SK-N-SH treated with all-trans-retinoic acid at 6 μM for 48 hours (cell line): ENCODE results near the gene EPDR1.

Source experiments
- ATAC-seq: fragments of 200-7000 bp; cut with Tn5 transposase; 3 replicates; pipeline ENCODE4 v1.9.1; 2020; ENCODE audit warnings: mild to moderate bottlenecking, moderate library complexity
- ARNTL ChIP-seq: fragments of 450-650 bp; formaldehyde crosslinking; IDR thresholded peaks from 2 replicates; pipeline ENCODE4 v1.5.0; 2020; ENCODE audit warnings: low read depth, mild to moderate bottlenecking, moderate library complexity, borderline replicate concordance
- BACH2 ChIP-seq: fragments of 250-450 bp; sonication (Bioruptor Pico); IDR thresholded peaks from 2 replicates; pipeline ENCODE4 v1.9.0; 2021; ENCODE audit warnings: mild to moderate bottlenecking, borderline replicate concordance
- CSDC2 ChIP-seq: fragments of 250-450 bp; sonication (Bioruptor Pico); IDR thresholded peaks from 2 replicates; pipeline ENCODE4 v1.5.0; 2020; ENCODE audit warnings: mild to moderate bottlenecking, moderate library complexity
- CSRNP3 ChIP-seq: fragments of 250-450 bp; sonication (Bioruptor Pico); IDR thresholded peaks from 2 replicates; pipeline ENCODE4 v1.5.1; 2021; ENCODE audit warnings: mild to moderate bottlenecking, moderate library complexity
- GLIS3 ChIP-seq: fragments of 250-450 bp; sonication (Bioruptor Pico); IDR thresholded peaks from 2 replicates; pipeline ENCODE4 v1.5.0; 2020; ENCODE audit warnings: mild to moderate bottlenecking, moderate library complexity
- ISL1 ChIP-seq: fragments of 250-450 bp; sonication (Bioruptor Pico); IDR thresholded peaks from 2 replicates; pipeline ENCODE4 v2.1.2; 2022; ENCODE audit warnings: mild to moderate bottlenecking, moderate library complexity
- PATZ1 ChIP-seq: fragments of 250-450 bp; sonication (Bioruptor Pico); IDR thresholded peaks from 2 replicates; pipeline ENCODE4 v1.8.0; 2020; ENCODE audit warnings: mild to moderate bottlenecking, moderate library complexity, borderline replicate concordance
- POU6F1 ChIP-seq: fragments of 250-450 bp; sonication (Bioruptor Pico); IDR thresholded peaks from 2 replicates; pipeline ENCODE4 v1.8.0; 2021; ENCODE audit warnings: low read depth, mild to moderate bottlenecking, moderate library complexity, borderline replicate concordance
- PPARA ChIP-seq: fragments of 250-450 bp; sonication (Bioruptor Pico); IDR thresholded peaks from 2 replicates; pipeline ENCODE4 v1.5.0; 2020; ENCODE audit warnings: mild to moderate bottlenecking, borderline replicate concordance
- SNAI2 ChIP-seq: fragments of 250-450 bp; sonication (Bioruptor Pico); IDR thresholded peaks from 2 replicates; pipeline ENCODE4 v1.5.0; 2020; ENCODE audit warnings: mild to moderate bottlenecking, moderate library complexity
- TOX ChIP-seq: fragments of 250-450 bp; sonication (Bioruptor Pico); IDR thresholded peaks from 2 replicates; pipeline ENCODE4 v1.8.0; 2021; ENCODE audit warnings: mild to moderate bottlenecking, moderate library complexity, borderline replicate concordance
- TSHZ2 ChIP-seq: fragments of 250-450 bp; sonication (Bioruptor Pico); IDR thresholded peaks from 2 replicates; pipeline ENCODE4 v1.5.0; 2020; ENCODE audit warnings: mild to moderate bottlenecking, moderate library complexity
- ZC3H10 ChIP-seq: fragments of 250-450 bp; sonication (Bioruptor Pico); IDR thresholded peaks from 2 replicates; pipeline ENCODE4 v1.5.1; 2021; ENCODE audit warnings: mild to moderate bottlenecking, moderate library complexity
- ZFP3 ChIP-seq: fragments of 250-450 bp; sonication (Bioruptor Pico); IDR thresholded peaks from 2 replicates; pipeline ENCODE4 v1.5.0; 2020; ENCODE audit warnings: mild to moderate bottlenecking, moderate library complexity
- ZFP30 ChIP-seq: fragments of 450-650 bp; formaldehyde crosslinking; IDR thresholded peaks from 2 replicates; pipeline ENCODE4 v1.5.0; 2022; ENCODE audit warnings: mild to moderate bottlenecking, moderate library complexity
- ZNF70 ChIP-seq: fragments of 450-650 bp; formaldehyde crosslinking; IDR thresholded peaks from 2 replicates; pipeline ENCODE4 v1.5.0; 2020; ENCODE audit warnings: mild to moderate bottlenecking, moderate library complexity
- ZNF8 ChIP-seq: fragments of 450-650 bp; formaldehyde crosslinking; IDR thresholded peaks from 2 replicates; pipeline ENCODE4 v1.5.0; 2020; ENCODE audit warnings: mild to moderate bottlenecking, moderate library complexity
- TF ChIP-seq, protein P1 (sequence below): fragments of 250-450 bp; sonication (Bioruptor Pico); IDR thresholded peaks from 2 replicates; pipeline ENCODE4 v1.5.1; 2020; ENCODE audit warnings: low read depth, mild to moderate bottlenecking, moderate library complexity

EPDR1 gene

GRCh38 chr7:37981664-37982063 lies 61.2 kb downstream of the EPDR1 start:
- TF ChIP-seq, protein P1, sequence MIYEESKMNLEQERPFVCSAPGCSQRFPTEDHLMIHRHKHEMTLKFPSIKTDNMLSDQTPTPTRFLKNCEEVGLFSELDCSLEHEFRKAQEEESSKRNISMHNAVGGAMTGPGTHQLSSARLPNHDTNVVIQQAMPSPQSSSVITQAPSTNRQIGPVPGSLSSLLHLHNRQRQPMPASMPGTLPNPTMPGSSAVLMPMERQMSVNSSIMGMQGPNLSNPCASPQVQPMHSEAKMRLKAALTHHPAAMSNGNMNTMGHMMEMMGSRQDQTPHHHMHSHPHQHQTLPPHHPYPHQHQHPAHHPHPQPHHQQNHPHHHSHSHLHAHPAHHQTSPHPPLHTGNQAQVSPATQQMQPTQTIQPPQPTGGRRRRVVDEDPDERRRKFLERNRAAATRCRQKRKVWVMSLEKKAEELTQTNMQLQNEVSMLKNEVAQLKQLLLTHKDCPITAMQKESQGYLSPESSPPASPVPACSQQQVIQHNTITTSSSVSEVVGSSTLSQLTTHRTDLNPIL (CRISPR knock-in tag): no peak
- no peak for ATAC-seq

DNA sequence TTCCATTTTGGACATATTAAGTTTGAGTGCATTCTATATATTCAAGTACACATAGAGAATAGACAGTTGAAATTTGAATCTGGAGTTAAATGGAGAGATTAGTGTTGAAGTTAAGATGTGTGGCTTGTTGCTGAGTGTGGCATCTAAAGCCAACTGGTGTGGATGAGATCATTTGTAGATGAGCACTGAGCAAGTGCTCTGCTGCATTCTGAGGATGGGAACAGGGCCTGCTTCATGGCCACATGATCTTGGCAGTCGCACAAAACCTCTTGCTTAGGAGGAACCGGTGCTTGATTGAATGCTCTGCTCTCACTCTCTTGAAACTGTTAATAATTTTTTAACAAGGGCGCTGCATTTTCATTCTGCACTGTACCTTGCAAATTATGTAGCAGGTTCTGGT lies 62.0 kb downstream of the EPDR1 start:
- no peak for ATAC-seq

GRCh38 chr7:37984750-37985390 lies 64.4 kb downstream of the EPDR1 start:
- TF ChIP-seq CSDC2: no peak
- TF ChIP-seq, protein P1 (CRISPR knock-in tag): no peak
- TF ChIP-seq ZFP30: no peak
- no peak for TF ChIP-seq TOX (CRISPR knock-in tag)
- TF ChIP-seq TSHZ2: no peak
- no peak for TF ChIP-seq GLIS3
- no peak for ATAC-seq

More for the DNA sequence above, 62.0 kb downstream of the EPDR1 start:
- TF ChIP-seq ZC3H10 (CRISPR knock-in tag) (no peak), TSHZ2 (no peak), PATZ1 (CRISPR knock-in tag) (no peak)

- ATAC-seq: no peak
- no peak for TF ChIP-seq ARNTL (CRISPR knock-in tag)
- no peak for TF ChIP-seq POU6F1 (CRISPR knock-in tag)
- TF ChIP-seq SNAI2 (CRISPR knock-in tag): no peak
- TF ChIP-seq BACH2 (CRISPR knock-in tag): no peak
- TF ChIP-seq ZFP3 (CRISPR knock-in tag): no peak
- TF ChIP-seq PATZ1 (CRISPR knock-in tag): no peak
- TF ChIP-seq PPARA: no peak
- TF ChIP-seq, protein P1 (CRISPR knock-in tag): no peak
- TF ChIP-seq CSRNP3: no peak
- no peak for TF ChIP-seq ISL1 (CRISPR knock-in tag)
- no peak for TF ChIP-seq ZNF70 (CRISPR knock-in tag)
- no peak for TF ChIP-seq GLIS3
- TF ChIP-seq ZC3H10 (CRISPR knock-in tag): no peak
- TF ChIP-seq ZNF8: no peak
Measured at GRCh38 chr7:37986908-37987330, 66.5 kb downstream of the EPDR1 start.
